ENCODE measurements around the gene LRIT1.

Gene LRIT1

DNA sequence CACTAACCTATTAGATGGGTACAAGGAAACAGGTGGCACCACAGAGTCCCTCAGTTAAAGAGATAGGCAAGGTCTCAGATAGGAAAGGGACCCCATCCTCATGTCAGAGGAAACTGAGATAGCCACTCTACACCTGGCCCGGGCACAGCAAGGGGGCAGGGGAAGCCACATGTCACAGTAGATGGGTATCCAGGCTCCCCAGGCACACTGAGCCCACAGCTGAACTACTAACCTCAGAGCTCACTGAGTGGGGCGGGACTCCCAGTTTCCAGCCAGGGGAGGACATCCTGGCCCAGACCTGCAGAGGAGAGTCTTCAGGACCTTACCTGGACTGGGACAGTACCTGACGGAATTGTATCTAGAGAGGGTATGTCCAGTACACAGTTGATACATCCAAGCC lies 50.7 kb downstream of the LRIT1 start:
- Mint-ChIP-seq H3K4me3 (no peak overlapping the region), H3K9me3 (no peaks in the 10 kb centered on the region), H3K27ac (no peak overlapping the region), H3K4me1 (ENCODE audit: low read depth in 2 of 2) (peaks cover 21 to 30% of the 10 kb centered on the region in 2 donors), H3K27me3 (no peaks in the 10 kb centered on the region), H3K36me3 (ENCODE audit: insufficient read depth) (peaks cover 2% of the 10 kb centered on the region)
- peak; percentile 21 for ATAC-seq (replicated peaks)
- no peak for DNase-seq

DNA sequence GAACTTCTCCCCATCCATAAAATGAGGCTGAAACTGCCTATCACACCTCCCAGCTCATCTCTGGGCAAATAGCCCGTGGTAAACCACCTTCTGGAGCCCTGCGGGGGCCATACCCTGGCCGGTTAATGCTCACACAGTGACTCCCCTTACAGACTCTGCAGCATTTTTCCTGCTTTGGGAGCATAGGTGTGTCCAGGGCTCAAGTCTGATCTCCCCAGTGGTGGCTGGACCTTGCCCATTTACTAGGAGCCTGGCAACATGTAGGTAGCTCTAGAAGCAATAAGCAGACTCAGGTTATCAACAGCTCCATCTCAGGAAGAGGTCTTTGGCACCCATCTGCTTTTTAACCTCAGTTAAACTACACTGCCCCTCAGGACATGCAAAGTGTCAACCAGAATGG lies 52.5 kb downstream of the LRIT1 start:
- ATAC-seq (replicated peaks) (no peak), DNase-seq (no peak)
- Mint-ChIP-seq H3K4me1 (ENCODE audit: low read depth in 2 of 2) (peaks cover 25 to 31% of the 10 kb centered on the region in 2 donors), H3K27ac (no peak overlapping the region), H3K4me3 (no peak overlapping the region), H3K9me3 (no peaks in the 10 kb centered on the region), H3K36me3 (ENCODE audit: insufficient read depth) (peaks cover 2% of the 10 kb centered on the region), H3K27me3 (no peaks in the 10 kb centered on the region)

DNA sequence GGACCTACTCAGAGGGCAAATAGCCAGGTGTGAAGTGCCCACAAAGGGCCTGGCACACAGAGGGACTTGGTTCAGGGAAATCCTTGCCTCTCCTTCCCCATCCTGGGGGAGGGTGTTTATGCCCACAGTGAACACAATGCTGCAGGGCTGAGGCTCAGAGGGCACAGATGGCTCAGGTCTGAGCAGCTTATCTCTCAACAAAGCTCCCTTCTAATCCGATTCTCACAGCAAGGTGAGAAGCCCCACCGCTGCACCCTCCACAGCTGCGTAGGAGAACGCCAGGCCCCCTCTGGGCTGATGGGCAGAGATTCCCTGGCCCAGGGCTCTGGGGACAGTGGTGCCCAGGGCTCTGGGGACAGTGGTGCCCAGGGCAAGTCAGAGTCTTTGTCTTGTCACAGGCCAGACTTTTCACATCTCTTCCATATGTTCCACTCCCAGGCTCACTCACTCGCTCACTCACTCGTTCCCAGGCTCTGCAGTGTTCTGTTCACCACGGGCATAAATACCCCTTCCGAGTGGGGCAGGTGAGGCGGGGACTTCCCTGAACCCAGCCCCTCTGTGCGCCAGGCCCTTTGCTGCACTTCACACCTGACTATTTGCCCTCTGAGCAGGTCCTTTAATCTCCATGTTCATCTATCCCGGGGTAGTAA lies 55.7 kb downstream of the LRIT1 start:
- no peak overlapping the region for H3K27ac Mint-ChIP-seq
- H3K4me3 Mint-ChIP-seq, result no peak overlapping the region
- H3K36me3 Mint-ChIP-seq (ENCODE audit: insufficient read depth), result peaks cover 2% of the 10 kb centered on the region
- DNase-seq, result no peak
- no peaks in the 10 kb centered on the region for H3K9me3 Mint-ChIP-seq
- H3K4me1 Mint-ChIP-seq (ENCODE audit: low read depth in 2 of 2), result peaks cover 11 to 13% of the 10 kb centered on the region in 2 donors
- no peaks in the 10 kb centered on the region for H3K27me3 Mint-ChIP-seq
- no peak for ATAC-seq (replicated peaks)

DNA sequence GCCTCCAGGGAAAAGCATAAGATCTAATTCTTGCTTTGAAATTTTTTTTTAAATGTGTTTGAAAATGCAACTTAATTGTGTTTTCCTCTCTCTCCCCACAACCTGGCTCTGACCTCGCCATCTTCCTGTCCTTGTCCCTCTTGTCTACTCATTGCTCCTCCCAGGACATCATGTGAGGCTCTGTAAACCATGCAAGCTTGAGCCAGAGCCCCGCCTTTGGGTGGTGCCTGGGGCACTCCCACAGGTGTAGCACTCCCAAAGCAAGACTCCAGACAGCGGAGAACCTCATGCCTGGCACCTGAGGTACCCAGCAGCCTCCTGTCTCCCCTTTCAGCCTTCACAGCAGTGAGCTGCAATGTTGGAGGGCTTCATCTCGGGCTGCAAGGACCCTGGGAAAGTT lies 56.8 kb downstream of the LRIT1 start:
- no peak for DNase-seq
- no peaks in the 10 kb centered on the region for H3K9me3 Mint-ChIP-seq
- H3K4me3 Mint-ChIP-seq, result no peak overlapping the region
- H3K27ac Mint-ChIP-seq, result no peak overlapping the region
- no peaks in the 10 kb centered on the region for H3K27me3 Mint-ChIP-seq
- no peak for ATAC-seq (replicated peaks)
- H3K36me3 Mint-ChIP-seq (ENCODE audit: insufficient read depth), result no peaks in the 10 kb centered on the region
- H3K4me1 Mint-ChIP-seq (ENCODE audit: low read depth in 2 of 2), result peaks cover 6 to 7% of the 10 kb centered on the region in 2 donors

DNA sequence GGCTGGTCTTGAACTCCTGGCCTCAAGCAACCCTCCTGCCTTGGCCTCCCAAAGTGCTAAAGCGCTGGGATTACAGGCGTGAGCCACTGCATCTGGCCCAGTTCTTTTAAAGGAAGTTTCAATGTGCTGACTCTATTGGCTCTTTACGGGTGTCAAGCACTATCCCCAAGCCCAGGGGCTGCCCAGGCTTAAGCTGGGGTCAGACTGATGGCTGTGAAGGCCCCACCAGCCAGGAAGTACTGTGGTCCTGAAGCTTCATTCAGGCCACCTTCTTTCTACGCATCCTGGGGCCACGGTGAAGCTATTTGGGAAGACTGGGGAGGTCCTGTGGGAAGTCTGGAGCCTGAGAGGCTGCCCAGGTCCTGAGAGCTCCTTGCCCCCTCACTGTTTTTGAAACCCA lies 59.7 kb downstream of the LRIT1 start:
- DNase-seq (no peak), ATAC-seq (replicated peaks) (no peak)
- H3K27me3 Mint-ChIP-seq, result no peaks in the 10 kb centered on the region
- no peak overlapping the region for H3K4me3 Mint-ChIP-seq
- H3K27ac Mint-ChIP-seq, result no peak overlapping the region
- no peaks in the 10 kb centered on the region for H3K36me3 Mint-ChIP-seq (ENCODE audit: insufficient read depth)
- no peaks in the 10 kb centered on the region for H3K9me3 Mint-ChIP-seq
- H3K4me1 Mint-ChIP-seq (ENCODE audit: low read depth in 2 of 2), result peaks cover 10 to 12% of the 10 kb centered on the region in 2 donors

Measured in effector memory CD8-positive, alpha-beta T cell (primary cell).